GM12891 (cell line): ENCODE data around the gene KIZ.

Experiments used
- POLR2A ChIP-seq: IDR thresholded peaks from 2 replicates; pipeline ENCODE4 v1.6.1; 2011; ENCODE audit warnings: low read depth, low read length, control low read depth
- POLR2AphosphoS5 ChIP-seq: IDR thresholded peaks from 2 replicates; pipeline ENCODE4 v1.6.1; 2011; ENCODE audit warnings: low read depth, low read length, control low read depth
- POU2F2 ChIP-seq: IDR thresholded peaks from 2 replicates; pipeline ENCODE4 v1.6.1; 2011; ENCODE audit warnings: low read depth, mild to moderate bottlenecking, control low read depth, low read length, moderate library complexity
- TAF1 ChIP-seq: IDR thresholded peaks from 2 replicates; pipeline ENCODE4 v1.6.1; 2011; ENCODE audit warnings: low read depth, low read length, control low read depth

DNA sequence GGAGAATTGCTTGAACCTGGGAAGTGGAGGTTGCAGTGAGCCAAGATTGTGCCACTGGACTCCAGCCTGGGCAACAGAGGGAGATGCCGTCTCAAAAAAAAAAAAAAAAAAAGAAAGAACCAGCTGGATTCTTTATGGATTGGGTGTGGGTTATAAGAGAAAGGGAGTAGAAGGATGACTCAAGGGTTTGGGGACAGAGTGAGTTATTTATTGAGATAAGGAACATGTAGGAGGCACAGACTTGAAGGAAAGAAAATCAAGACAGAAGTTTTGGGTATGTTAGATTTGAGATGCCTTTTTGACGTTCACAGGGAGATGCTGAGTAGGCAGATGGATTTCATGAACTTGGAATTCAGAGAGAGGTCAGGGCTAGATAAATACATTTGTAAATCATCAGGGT is 47.6 kb downstream of the KIZ start:
- no peak for TF ChIP-seq TAF1
- no peak for TF ChIP-seq POLR2A
- no peak for TF ChIP-seq POLR2AphosphoS5
- TF ChIP-seq POU2F2: no peak
